GM15510 (cell line): ENCODE results near the gene RUNX1.

Experiments used
- POLR2A ChIP-seq: IDR thresholded peaks from 3 replicates; pipeline ENCODE4 v1.6.1; 2011; ENCODE audit warnings: borderline replicate concordance; ENCODE audit not compliant: insufficient read length; ENCODE audit errors: extremely low read depth

Gene RUNX1

GRCh38 chr21:34997294-34997693 is 51.8 kb downstream of the RUNX1 start:
- no peak for TF ChIP-seq POLR2A

- no peak for TF ChIP-seq POLR2A
Measured at GRCh38 chr21:34996304-34997101, 52.6 kb downstream of the RUNX1 start.

- TF ChIP-seq POLR2A = no peak
Measured at GRCh38 chr21:34995979-34996303, 53.2 kb downstream of the RUNX1 start.

- TF ChIP-seq POLR2A = no peak
Measured at GRCh38 chr21:34994766-34995631, 54.1 kb downstream of the RUNX1 start.

GRCh38 chr21:34992736-34993398 is 56.2 kb downstream of the RUNX1 start:
- no peak for TF ChIP-seq POLR2A

- TF ChIP-seq POLR2A = no peak
Measured at GRCh38 chr21:34992180-34992579, 56.9 kb downstream of the RUNX1 start.

GRCh38 chr21:34991366-34991957 is 57.6 kb downstream of the RUNX1 start:
- TF ChIP-seq POLR2A = no peak

- no peak for TF ChIP-seq POLR2A
Measured at GRCh38 chr21:34990842-34991241, 58.3 kb downstream of the RUNX1 start.

- no peak for TF ChIP-seq POLR2A
Measured at GRCh38 chr21:34989337-34990151, 59.6 kb downstream of the RUNX1 start.

- no peak for TF ChIP-seq POLR2A
Measured at GRCh38 chr21:34988625-34989024, 60.5 kb downstream of the RUNX1 start.

GRCh38 chr21:34988139-34988538 is 61.0 kb downstream of the RUNX1 start:
- no peak for TF ChIP-seq POLR2A

- no peak for TF ChIP-seq POLR2A
Measured at GRCh38 chr21:34987501-34988072, 61.5 kb downstream of the RUNX1 start.

GRCh38 chr21:34986561-34987500 is 62.3 kb downstream of the RUNX1 start:
- TF ChIP-seq POLR2A = no peak
